MM.1S (cell line): Measurements from ENCODE around the gene KCNH2.

Source experiments
- DNase-seq: peaks from one replicate; pipeline ENCODE4 v3.0.0-alpha.2; 2015
- H2AFZ ChIP-seq: fragments of 300-600 bp; sonication (generic); 2 replicates; pipeline ENCODE4 v1.6.0; 2016; ENCODE audit warnings: antibody characterized with exemption, low read length
- H3F3A ChIP-seq: fragments of 300-600 bp; sonication (generic); 2 replicates; pipeline ENCODE4 v1.6.1; 2016; ENCODE audit warnings: mild to moderate bottlenecking, antibody characterized with exemption, low read length, moderate library complexity, mixed read lengths; ENCODE audit not compliant: insufficient read depth
- H3K27ac ChIP-seq: fragments of 300-600 bp; sonication (generic); 2 replicates; pipeline ENCODE4 v1.5.1; 2016; ENCODE audit warnings: mild to moderate bottlenecking, low read length
- H3K27me3 ChIP-seq: fragments of 300-600 bp; sonication (generic); replicated peaks from 2 replicates; pipeline ENCODE4 v1.6.0; 2016; ENCODE audit warnings: low read length; ENCODE audit not compliant: insufficient read depth
- H3K36me3 ChIP-seq: fragments of 300-600 bp; sonication (generic); replicated peaks from 2 replicates; pipeline ENCODE4 v1.6.1; 2016; ENCODE audit warnings: mild to moderate bottlenecking, low read length, mixed read lengths; ENCODE audit not compliant: insufficient read depth
- H3K4me1 ChIP-seq: fragments of 300-600 bp; sonication (generic); 2 replicates; pipeline ENCODE4 v1.6.1; 2016; ENCODE audit warnings: low read length, mixed read lengths
- H3K4me2 ChIP-seq: fragments of 300-600 bp; sonication (generic); 2 replicates; pipeline ENCODE4 v1.6.0; 2016; ENCODE audit warnings: low read depth, low read length
- H3K4me3 ChIP-seq: fragments of 300-600 bp; sonication (generic); 2 replicates; pipeline ENCODE4 v1.5.1; 2016; ENCODE audit warnings: low read length, mixed read lengths
- H3K79me2 ChIP-seq: fragments of 300-600 bp; sonication (generic); 2 replicates; pipeline ENCODE4 v1.6.1; 2016; ENCODE audit warnings: mixed run types, low read length, mixed read lengths
- H3K9ac ChIP-seq: fragments of 300-600 bp; sonication (generic); 2 replicates; pipeline ENCODE4 v1.6.1; 2016; ENCODE audit warnings: low read length, mixed read lengths
- H3K9me2 ChIP-seq: fragments of 300-600 bp; sonication (generic); replicated peaks from 2 replicates; pipeline ENCODE4 v1.6.1; 2016; ENCODE audit warnings: mild to moderate bottlenecking, low read length, mixed read lengths; ENCODE audit not compliant: insufficient read depth
- H3K9me3 ChIP-seq: fragments of 300-600 bp; sonication (generic); replicated peaks from 2 replicates; pipeline ENCODE4 v1.6.1; 2016; ENCODE audit warnings: mild to moderate bottlenecking, low read length, mixed read lengths; ENCODE audit not compliant: insufficient read depth
- H4K20me1 ChIP-seq: fragments of 300-600 bp; sonication (generic); 2 replicates; pipeline ENCODE4 v1.6.1; 2016; ENCODE audit warnings: mild to moderate bottlenecking, low read length, moderate library complexity, mixed read lengths; ENCODE audit not compliant: insufficient read depth
- EZH2 ChIP-seq: fragments of 300-600 bp; sonication (generic); optimal IDR thresholded peaks from 2 replicates; pipeline ENCODE3; 2017; ENCODE audit warnings: low read depth, mild to moderate bottlenecking, antibody characterized with exemption, low read length, mixed read lengths
- EZH2phosphoT487 ChIP-seq: fragments of 300-600 bp; sonication (generic); IDR thresholded peaks from 2 replicates; pipeline ENCODE4 v1.6.1; 2018; ENCODE audit warnings: antibody characterized with exemption, low read length
- TF ChIP-seq, protein P1 (sequence below): fragments of 300-600 bp; sonication (generic); IDR thresholded peaks from 2 replicates; pipeline ENCODE4 v1.5.1; 2016; ENCODE audit warnings: antibody characterized with exemption, low read length, mixed read lengths

KCNH2 gene

DNA sequence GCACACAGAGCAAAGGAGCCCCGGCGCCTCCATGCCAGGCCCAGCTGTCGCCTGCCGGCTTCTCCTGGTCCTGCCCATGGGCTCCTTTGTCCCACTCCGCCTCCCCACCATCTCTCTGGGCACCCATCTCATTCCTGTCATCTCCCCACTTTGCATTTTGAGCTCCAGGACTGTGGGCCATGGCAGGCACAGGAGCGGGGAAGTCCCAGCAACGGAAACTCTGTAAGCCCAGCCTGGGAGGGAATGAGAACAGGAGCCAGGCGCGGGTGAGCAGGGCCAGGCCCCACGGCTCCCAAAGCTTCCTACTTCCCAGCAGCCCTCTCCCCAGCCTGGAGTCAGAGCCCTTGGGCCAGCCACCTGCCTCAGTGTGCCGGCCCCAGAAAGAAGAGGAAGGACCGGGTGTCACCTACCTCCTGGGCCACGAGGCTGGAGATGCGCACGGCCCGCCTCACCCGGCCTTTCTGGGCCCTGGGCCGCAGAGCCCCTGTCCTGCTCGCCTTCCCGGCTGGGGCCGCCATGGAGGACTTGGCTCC, 23.1 kb downstream of the KCNH2 start:
- no peak overlapping the region for H2AFZ ChIP-seq
- H3K27me3 ChIP-seq, result no peaks in the 10 kb centered on the region
- no peaks in the 10 kb centered on the region for H3K4me1 ChIP-seq
- DNase-seq, result no peak
- H3K36me3 ChIP-seq, result no peaks in the 10 kb centered on the region
- no peaks in the 10 kb centered on the region for H3F3A ChIP-seq
- no peaks in the 10 kb centered on the region for H3K9me2 ChIP-seq
- no peak overlapping the region for H3K4me2 ChIP-seq
- H3K9ac ChIP-seq, result no peak overlapping the region
- H3K27ac ChIP-seq, result no peak overlapping the region
- H3K4me3 ChIP-seq, result no peak overlapping the region
- H4K20me1 ChIP-seq, result no peaks in the 10 kb centered on the region
- H3K9me3 ChIP-seq, result no peaks in the 10 kb centered on the region
- TF ChIP-seq, protein P1, sequence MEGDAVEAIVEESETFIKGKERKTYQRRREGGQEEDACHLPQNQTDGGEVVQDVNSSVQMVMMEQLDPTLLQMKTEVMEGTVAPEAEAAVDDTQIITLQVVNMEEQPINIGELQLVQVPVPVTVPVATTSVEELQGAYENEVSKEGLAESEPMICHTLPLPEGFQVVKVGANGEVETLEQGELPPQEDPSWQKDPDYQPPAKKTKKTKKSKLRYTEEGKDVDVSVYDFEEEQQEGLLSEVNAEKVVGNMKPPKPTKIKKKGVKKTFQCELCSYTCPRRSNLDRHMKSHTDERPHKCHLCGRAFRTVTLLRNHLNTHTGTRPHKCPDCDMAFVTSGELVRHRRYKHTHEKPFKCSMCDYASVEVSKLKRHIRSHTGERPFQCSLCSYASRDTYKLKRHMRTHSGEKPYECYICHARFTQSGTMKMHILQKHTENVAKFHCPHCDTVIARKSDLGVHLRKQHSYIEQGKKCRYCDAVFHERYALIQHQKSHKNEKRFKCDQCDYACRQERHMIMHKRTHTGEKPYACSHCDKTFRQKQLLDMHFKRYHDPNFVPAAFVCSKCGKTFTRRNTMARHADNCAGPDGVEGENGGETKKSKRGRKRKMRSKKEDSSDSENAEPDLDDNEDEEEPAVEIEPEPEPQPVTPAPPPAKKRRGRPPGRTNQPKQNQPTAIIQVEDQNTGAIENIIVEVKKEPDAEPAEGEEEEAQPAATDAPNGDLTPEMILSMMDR, result no peak
- no peaks in the 10 kb centered on the region for H3K79me2 ChIP-seq

DNA sequence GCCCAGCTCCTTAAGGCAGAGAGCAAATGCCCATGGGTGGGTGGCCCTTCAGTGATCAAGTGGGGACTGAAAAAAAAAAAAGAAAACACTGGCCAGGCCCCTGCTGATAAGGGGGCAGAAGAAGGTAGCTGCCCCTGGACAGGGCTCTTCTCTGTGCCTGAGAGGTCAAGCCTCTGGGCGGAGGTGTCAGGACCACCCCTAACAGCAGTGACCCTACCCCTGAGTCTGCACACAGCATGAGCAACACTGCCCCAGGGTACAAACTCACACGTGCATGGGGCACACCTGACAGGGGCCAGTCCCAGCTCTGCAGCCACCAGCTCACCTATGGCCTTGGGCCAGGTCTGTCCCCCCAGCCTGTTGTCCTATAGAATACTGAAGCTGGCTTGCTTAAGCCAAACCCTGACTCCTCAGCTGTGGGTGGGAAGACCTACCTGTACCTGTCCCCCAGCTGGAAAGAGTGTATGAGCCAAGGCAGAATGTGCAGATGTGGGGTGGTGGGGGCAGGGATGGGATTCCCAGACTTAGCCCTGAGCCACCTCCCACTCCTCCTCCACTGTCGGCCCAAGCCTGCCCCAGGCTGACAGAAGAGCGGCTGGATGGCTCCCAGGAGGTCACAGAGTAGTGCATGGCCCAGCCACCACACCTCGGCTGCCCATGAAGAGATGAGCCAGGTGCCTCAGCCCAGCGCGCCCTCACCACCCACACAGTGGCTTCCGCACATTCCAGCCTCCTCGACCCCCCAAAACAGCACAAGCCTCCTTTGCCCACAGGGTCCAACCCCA, 23.7 kb downstream of the KCNH2 start:
- no peak for TF ChIP-seq EZH2
- TF ChIP-seq, protein P1, result no peak
- TF ChIP-seq EZH2phosphoT487, result no peak
- H3K79me2 ChIP-seq, result no peaks in the 10 kb centered on the region
- no peak for DNase-seq
- no peaks in the 10 kb centered on the region for H3K9me2 ChIP-seq
- H4K20me1 ChIP-seq, result no peaks in the 10 kb centered on the region
- no peak overlapping the region for H2AFZ ChIP-seq
- no peak overlapping the region for H3K4me2 ChIP-seq
- no peaks in the 10 kb centered on the region for H3K36me3 ChIP-seq
- no peaks in the 10 kb centered on the region for H3K27me3 ChIP-seq
- H3F3A ChIP-seq, result no peaks in the 10 kb centered on the region
- H3K9me3 ChIP-seq, result no peaks in the 10 kb centered on the region
- H3K27ac ChIP-seq, result no peak overlapping the region
- H3K4me3 ChIP-seq, result no peak overlapping the region
- H3K4me1 ChIP-seq, result no peaks in the 10 kb centered on the region
- no peak overlapping the region for H3K9ac ChIP-seq

DNA sequence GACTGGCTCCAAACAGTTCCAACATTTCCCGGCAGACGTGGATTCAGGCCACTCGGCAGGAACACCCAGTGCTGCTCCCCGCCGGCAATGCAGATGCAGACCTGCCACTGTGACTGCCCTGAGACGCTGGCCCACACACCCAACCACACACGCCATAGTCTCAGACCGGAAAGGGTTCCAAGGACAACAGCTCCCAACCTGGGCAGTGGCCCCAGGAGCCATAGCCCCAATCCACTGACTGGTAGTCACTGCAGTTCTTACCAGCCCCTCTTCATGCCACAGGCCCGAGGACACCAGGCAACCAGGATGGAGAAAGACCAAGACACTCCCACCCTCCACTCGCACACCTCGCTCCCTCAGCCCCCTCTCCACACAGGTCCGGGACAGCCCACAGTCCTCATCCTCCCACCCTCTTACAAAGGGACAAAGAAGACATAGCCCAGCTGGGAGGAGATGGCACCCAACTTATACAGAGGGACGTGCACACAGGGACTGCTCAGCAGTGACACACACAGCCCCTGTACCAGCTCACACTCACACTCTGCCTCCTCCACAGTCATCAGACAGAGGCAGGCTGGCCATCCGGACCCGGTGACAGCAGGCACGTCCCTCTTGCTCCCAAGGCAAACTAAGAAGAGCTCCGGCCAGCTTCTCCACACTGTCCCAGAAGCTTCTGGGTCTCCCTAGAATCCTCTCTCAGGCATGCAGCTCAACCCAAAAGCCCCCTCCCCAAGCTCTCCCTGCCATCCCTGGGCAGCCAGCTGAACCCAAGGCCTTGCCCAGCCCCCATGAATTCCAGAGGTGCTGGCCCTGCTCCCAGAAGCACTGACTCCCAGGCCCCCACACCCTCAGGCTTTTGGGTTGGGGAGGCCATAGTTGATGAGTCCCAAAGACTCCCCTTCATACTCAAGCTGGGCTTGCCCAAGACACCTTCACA, 24.8 kb downstream of the KCNH2 start:
- Histone ChIP-seq H3K4me2 (no peak overlapping the region), H3F3A (no peaks in the 10 kb centered on the region), H2AFZ (no peak overlapping the region), H3K27ac (no peak overlapping the region), H3K4me1 (no peaks in the 10 kb centered on the region), H3K36me3 (no peaks in the 10 kb centered on the region), H4K20me1 (no peaks in the 10 kb centered on the region), H3K79me2 (no peaks in the 10 kb centered on the region), H3K4me3 (no peak overlapping the region), H3K27me3 (no peaks in the 10 kb centered on the region), H3K9ac (no peak overlapping the region), H3K9me2 (no peaks in the 10 kb centered on the region), H3K9me3 (no peaks in the 10 kb centered on the region)
- DNase-seq, result no peak
- TF ChIP-seq, protein P1, result no peak
